HL-60/S4 treated with phorbol 12-myristate 13-acetate at 8.2 ng/mL for 4 days and 3 days (cell line): ENCODE data around the gene MC2R.
"Not testable (repeated sequence)": the region's sequence is repeated elsewhere in the genome, so short reads cannot be mapped to it uniquely, and the experiment has no call there.

Source experiments
- in situ Hi-C: fragments of 300-500 bp; cut with MboI; formaldehyde crosslinking; loops from 2 replicates; pipeline ENCODE4 v1.15.0; 2022; ENCODE audit warnings: low sequenced_read_pairs

MC2R gene

DNA sequence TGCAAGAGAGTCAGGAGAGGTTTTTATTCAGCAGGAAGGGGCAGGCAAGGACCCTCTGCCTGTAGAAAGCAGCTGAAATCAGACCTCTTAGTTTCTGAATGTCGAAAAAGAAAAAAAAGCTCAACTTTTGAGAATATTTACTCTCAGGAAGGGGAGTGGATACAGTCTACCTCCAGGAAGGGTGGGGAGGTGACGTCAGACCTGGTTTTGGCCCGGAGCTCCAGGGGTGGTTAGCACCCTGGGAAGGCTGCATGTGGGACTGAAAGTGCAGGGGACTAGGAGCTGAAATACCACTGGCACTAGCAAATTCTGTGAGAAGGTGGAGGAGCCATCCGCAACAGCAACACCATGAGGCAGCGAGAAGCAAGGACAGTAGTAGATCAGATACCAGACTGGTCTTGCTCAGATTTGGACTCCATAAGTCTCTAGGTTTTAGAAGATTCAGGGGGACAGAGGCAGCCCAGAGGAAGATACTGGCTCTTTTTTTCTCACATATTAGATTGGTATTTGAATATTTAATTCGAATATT is 19.8 kb downstream of the MC2R start:
- in situ Hi-C loops: no loop called here

DNA sequence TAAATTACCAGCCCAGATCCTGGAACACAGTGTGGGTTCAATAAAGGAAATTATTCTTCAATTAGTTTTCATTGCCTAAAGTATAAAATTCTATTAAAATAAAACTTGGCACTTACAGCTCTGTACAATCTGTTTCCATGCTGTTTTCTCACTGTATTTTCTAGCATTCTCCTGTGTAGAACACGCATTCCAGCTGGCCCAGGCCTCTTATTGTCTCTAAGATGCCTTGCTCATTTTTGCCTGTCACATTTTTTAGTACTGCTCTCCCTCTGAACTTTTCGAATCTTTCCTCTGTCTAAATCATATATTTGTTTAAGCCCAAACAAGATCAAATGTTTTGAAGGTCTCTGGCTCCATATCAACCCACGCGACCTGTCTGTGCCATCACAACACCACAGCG is 20.8 kb downstream of the MC2R start:
- in situ Hi-C loops: no loop called here

DNA sequence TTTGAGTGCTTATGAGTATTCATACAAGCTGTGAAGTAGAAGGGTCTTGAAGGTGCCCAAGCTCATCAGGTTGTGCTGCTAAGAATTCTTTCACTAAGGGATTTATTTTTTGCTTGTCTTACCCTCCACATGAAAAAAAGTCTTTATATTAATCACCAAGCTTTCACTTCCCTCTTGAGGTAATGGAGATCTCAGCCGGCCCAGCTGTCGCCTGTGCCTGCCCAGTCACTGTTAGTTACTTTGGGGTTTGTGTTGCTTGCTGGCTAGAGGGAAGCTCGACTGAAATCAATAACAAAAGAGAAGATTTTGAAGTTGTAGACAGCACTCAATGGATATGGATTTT is 21.9 kb downstream of the MC2R start:
- in situ Hi-C loops: no loop called here

DNA sequence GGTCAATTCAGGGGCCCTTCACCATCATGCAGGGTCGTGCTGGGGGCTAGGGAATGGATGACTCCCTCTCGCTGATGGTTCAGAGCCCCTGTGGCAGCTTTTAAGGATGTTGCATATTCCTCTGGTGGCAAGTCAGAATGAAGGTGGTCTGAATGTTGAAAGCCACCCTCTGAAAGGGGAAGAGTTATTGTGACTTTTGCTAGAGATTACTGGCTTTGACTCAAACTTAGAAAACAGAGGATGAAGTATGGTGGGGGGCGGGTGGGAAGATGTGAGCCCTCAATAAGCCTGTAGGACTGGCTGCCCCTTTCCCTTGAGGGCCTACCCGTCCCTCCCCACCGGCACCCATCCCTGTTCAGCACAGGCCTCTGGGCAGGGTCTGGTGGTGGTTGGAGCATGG is 23.2 kb downstream of the MC2R start:
- in situ Hi-C loops: no loop called here

DNA sequence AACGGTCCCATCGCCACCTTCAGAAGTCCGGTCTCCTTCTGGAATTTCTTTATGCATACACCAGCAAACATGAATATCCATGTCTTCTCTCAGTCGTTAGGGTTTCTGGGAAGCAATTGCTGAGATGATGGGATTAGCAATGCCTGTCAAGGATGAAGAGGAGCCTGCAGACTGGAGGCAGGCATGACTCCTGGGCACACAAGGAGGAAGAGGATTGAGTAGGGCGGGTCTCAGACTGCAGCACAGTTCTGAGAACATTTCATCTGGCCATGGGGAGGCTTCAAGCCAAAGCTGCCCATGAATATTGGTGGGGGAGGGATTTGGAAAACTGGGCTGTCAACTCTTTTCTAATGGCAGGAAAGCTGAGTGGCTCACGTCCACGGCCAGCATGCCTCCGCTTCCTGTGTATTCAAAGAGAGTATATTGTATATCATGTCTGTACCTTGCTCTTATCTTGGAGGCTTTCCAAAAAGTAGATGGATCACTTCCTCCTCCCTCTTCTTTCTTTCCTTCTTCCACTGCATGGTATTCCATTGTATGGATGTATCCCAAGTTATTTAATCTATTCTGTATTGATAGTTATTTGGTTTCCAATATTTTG is 24.5 kb downstream of the MC2R start:
- in situ Hi-C loops: no loop called here

DNA sequence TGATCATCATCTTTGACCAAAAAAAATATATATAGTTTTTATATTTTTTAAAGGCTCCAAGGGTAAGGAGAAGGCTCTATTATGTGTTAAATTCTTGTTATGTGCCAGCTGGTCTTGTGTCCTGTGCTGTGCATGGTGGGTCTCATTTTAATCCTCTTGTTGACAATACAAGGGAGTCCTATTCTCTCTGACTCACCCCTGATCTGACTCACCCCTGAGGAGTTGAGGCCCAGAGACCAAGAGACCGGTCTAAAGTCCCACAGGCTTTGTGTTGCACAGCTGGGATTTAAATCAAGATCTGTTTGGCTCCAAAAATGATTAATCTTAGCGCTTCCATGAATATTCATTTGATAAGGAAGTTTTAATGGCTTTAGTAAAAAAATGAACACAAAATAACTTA is 25.7 kb downstream of the MC2R start:
- in situ Hi-C loops: no loop called here

DNA sequence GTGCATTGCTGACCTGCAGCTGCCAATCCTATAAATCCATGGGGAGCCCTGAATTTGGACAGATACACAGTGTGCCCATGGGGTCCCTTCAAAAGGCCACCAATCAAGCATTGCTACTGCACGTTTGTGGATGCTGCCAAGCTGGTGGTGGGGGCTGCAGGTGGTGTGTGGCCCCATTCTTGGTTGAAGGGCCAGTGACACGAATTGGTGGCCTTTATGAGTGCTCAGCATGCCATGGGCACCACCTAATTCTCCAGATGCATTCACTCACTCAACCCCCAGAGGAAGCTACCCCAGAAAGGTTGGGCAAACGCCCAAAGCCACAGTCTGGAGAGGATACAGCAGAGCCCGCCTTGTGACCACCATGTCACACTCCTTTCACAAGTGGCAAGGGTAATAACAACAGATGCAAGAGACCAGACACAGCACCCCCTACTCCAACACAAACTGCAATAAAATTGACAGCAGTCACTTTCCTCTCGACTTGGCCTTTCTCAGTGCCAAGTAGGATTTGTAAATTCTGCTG is 27.1 kb downstream of the MC2R start:
- in situ Hi-C loops: no loop called here

DNA sequence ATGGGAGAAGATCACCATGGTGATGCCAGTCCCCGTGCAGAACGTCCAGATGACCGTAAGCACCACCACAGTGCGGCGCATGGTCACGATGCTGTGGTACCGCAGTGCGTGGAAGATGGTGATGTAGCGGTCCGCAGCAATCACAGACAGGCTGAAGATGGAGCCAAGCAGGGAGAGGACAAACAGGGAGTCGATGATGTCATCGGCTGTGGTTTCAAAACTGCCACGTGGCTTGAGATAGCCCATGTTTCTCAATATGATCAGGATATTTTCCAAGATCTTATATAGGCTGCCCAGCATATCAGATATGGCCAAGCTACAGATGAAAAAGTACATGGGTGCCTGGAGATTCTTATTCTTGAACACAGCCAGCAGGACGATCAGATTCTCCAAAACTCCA is 30.3 kb downstream of the MC2R start:
- in situ Hi-C loops: no loop called here

DNA sequence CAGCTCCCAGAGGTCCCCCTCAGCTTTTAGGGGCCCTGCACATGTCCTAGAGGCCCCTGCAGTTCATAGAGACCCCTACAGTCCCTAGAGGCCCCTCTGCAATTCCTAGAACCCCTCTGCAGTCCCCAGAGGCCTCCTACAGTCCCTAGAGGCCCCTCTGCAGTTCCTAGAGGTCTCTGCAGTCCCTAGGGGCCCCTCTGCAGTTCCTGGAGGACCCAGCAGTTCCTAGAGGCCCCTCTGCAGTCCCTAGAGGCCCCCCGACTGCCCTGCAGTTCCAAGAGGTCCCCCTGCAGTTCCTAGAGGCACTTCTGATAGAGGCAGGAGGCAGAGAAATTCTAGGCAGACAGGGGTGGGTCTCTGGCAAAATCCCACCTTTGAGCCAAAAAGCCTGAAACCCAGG is 35.4 kb downstream of the MC2R start:
- in situ Hi-C loops: no loop called here

DNA sequence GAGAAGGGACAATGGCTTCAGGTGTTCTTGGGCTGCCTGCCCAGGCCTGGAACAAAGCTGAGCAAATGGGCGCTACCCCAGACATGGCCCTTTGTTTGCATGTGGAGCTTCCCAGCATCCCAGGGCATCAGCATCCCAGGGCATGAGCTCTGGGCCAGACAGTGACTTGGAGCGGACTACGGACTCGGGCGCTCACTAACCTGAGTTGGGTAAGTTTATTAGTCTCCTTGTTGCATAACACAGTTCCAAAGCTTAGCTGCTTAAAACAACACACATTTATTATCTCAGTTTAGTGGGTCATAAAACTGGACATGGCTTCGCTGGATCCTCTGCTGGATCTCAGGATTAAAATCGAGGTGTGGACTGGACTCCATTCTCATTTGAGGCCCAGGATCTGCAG is 35.8 kb downstream of the MC2R start:
- in situ Hi-C loops: no loop called here

DNA sequence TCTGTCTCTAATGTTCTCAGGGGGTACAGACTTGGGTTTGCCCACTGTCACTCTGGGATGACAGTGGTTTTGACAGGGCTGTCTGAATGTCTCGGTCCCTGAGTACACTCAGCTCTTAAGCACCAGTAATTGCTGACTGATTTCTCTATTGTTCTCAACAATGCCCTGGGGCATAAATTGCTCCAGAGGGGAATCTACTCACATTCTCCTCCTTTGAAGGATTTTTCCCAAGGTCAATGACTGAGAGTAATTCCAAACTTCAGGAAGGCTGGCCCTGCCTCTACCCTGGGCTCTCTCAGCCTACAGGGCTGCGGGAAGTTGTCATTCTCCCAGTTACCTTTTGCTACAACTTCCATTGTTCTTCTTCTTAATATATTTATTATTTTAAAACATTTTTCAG is 36.5 kb downstream of the MC2R start:
- in situ Hi-C loops: no loop called here

DNA sequence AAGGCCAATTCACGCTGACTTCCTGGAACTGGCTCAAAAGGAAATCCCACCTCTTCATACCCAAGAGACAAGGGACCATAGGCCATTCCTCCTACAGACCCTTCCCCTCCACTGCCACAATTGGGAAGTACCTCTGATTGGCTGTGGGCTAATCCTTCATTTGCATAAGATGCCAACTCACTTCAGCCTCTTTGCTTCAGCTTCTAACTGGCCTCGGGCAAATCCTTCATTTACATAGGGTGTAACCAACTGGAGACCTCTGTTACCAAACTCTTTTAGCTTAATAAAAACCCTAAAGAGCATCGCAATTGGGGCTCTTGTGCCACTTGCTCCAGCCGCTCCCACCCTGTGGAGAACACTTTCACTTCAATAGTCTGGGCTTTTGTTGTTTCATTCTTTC is 38.2 kb downstream of the MC2R start:
- in situ Hi-C loops: no loop called here

DNA sequence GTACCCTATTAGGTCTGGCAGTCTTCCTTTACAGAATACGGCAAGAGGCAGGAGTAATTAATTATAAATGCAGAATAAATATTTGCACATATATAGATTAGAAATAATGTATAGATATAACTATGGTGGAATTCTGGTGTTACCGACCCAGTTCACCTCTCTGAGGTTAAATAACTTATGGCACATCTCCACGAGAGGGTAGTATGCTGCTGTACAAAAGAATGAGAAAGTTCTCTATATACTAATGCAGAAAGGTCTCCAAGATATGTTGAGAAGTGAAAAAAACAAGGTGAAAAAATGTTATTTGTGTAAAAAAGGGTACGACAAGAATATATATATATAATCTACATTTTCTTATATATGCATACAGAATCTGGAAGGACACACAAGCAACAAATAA is 40.8 kb downstream of the MC2R start:
- in situ Hi-C loops: no loop called here

DNA sequence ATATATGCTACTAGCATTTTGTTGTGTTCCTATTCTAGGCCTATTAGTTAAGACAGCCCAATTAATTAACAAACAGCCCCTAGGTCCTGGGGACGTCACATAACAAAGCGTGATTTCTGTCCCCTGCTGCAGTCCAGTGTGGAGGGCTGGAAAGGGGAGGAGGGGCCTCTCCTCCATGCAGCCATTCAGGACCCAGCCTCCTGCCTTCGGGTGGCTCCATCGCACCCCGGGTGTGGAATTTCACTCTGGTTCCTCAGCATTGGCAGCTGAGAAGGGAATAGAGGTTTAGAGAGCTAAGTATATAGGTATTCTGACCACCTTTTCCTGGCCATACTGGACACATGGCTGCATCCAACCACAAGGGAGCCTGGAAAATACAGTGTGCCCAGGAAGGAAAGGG is 42.4 kb downstream of the MC2R start:
- in situ Hi-C loops: no loop called here

DNA sequence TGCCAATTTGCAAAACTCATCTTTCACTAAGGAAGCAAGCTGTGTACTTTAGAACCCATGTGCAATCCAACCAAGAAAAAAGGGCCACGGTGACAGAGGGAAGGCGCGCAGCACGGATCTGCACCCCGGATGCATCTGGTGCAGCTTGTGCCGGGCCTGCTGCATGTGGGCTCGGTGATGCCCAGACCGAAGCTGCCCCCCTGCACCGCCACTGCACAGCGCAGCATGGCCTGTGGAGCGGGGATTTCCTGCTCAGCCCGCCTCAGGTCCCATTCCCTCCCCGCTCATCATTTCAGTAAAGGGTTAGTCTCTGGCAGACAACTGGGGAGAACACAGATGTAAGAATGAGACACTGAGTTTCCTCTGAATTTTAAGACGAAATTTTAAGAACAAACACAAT is 43.0 kb downstream of the MC2R start:
- in situ Hi-C loops: no loop called here

DNA sequence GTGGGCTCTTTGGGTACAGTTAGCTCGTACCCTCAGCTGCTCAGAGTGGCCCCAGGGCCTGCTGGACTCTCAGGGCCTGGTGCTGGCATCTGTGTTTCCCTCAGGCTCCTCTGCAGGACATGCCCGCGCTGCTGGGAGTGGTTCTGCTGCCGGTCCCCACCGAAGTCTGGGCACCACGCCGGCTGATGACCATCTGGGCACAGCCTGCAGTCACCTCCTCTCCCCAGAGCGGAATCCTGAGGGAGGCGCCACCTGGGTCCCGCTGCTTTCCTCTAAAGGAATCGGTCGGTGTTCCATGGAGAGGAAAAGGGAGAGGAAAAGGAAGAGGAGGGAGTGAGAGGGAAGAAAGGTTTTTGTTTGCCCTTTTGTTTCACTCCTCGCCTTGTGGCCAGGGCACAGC is 43.6 kb downstream of the MC2R start:
- in situ Hi-C loops: no loop called here

DNA sequence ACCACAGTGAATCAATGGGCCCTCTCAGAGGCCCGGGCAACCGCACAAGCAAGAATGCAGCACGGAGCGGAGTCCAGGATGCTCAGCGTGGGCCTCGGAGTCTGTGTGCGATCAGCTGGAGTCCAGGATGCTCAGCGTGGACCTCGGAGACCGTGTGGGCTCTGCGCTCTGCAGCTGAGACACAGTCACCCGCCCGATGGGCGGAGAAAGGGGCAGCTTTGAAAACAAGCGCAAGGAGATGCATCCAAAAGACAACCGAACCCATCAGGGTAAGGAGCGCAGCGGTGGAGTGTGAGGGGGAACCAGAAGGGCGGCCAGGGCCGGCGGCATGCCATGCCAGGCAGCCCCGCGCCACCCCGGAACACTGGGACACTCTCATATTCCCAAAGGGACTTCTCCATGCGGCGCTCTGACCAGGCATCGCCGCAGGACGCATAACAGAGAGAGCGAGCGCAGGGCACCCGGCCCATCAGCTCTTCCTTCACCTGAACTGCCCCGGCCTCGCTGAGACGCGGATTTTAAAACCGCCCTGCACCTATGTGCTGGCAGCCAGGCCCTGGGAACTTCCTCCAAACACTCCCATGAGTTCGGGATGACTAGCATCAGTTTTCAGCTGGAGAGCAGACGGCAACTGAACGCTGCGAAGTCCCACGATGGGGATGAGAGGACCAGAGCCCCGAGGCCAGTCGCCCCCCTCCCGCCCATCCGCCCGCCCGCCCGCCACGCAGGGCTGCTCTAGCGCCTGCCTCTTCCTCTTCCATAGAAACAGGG is 46.6 kb downstream of the MC2R start:
- in situ Hi-C loops: no loop called here

DNA sequence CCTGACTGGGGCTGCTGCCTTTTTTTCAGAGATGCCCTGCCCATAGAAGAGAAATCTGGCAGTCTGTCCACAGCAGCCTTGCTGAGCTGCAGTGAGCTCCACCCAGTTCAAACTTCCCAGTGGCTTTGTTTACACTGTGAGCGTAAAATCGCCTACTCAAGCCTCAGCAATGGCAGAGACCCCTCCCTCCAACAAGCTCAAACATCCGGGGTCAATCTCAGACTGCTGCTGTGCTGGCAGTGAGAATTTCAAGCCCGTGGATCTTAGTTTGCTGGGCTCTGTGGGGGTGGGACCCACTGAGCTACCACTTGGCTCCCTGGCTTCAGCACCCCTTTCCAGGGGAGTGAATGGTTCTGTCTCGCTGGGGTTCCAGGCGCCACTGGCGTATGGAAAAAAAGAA is 52.4 kb downstream of the MC2R start:
- in situ Hi-C loops: not testable (repeated sequence)

DNA sequence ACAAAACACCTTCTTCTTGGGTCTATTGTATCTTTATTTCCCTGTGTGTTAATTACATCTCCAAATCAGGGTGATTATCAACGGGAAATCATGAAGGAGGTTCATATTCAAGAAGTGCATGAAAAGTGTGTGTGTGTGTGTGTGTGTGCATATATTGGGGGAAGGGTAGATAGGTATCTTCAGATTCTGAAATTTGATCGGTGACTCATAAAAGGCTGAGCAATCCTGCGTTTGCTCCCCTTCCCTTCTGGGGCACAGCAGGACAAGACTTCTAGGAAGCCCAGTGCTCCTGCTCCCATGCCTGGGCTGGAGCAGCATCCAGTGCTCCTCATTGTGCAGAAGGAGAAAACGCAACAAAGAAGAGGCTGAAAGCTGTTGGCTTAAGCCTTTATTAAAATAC is 65.5 kb downstream of the MC2R start:
- in situ Hi-C loops: no loop called here

DNA sequence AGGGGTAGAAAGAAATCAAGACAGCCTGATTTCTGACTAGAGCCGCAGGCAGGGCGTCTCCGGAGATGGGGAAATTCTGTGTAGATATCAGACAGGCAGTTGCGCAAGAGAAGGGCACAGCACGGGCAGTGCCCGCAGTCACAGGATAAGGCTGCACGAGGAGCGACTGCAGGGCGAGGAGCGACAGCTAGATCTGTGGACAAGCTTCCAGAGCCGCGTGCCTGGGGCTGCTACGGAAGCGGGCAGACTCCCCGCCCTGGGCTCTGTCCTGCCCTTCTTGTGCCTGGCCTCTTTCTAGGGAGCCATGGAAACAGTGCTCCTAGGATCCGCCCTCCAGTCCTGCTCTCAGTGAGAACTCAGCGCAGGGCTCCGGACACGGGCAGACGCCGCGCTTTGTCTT is 78.8 kb downstream of the MC2R start:
- in situ Hi-C loops: no loop called here

DNA sequence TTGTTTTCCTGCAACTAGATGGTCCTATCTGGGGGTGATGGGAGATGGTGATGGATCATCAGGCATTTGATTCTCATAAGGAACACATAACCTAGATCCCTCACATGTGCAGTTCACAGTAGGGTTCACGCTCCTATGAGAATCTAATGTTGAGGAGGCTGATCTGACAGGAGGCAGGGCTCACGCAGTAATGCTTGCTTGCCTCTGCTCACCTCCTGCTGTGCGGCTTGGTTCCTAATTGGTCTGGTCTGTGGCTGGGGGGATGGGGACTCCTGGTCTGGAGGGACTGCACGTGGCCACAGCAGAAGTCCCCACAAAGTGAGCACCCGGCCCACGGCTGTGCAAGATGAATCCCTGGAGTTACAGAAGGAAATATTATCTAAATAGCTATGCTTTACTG is 80.1 kb downstream of the MC2R start:
- in situ Hi-C loops: no loop called here

DNA sequence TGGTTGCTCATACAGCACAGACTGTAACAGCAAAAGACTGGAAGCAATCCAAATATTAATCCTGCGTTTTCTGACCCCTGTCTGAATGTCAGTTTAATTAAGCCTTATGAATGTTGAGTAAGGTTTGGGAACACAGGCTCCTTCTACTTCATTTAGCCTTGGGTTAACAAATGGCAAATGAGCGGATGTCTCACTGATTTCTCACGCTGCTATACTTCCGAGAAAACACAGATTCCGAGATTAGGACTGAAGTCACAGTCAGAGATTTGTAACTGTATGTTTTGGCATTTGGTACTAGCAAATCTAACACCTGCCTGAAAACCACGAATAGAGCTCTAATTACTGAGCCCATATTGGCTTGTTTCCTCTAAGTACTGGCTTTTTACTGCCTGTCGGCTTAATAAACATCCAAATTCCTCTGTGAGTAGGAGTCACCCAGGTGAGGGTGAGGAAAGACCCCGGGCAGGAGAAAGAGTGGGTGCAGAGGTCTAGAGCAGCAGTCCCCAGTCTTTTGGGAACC is 80.8 kb downstream of the MC2R start:
- in situ Hi-C loops: no loop called here
